Thyroid gland (tissue), 4 donors: ENCODE measurements around the gene MORN1. TPM values are rescaled to one million over a fixed set of nuclear protein-coding genes. Genes with fewer than 3 reads are reported as not detected.

Experiments
- DNase-seq, 2 donors: peaks; one replicate each; pipeline ENCODE4 v3.0.0-alpha.2; 2019
- H3K27ac ChIP-seq, 3 donors: fragments of 200-600 bp; sonication (generic); 1 replicate in 2 of 3; 2 replicates in 1 of 3; pipeline ENCODE4 v1.5.1; 2016 to 2019; ENCODE audit warnings: mild to moderate bottlenecking in 1 of 3, moderate library complexity in 1 of 3
- H3K27me3 ChIP-seq: fragments of 200-600 bp; sonication (generic); one replicate; pipeline ENCODE4 v1.5.1; 2019
- H3K36me3 ChIP-seq, 2 donors: fragments of 200-600 bp; sonication (generic); one replicate each; pipeline ENCODE4 v1.5.1; 2016 to 2019
- H3K4me1 ChIP-seq, 2 donors: fragments of 200-600 bp; sonication (generic); one replicate each; pipeline ENCODE4 v1.5.1; 2017 to 2019
- H3K4me3 ChIP-seq, 3 donors: fragments of 200-600 bp; sonication (generic); replicated peaks in 1 of 3; 1 replicate in 2 of 3; 2 replicates in 1 of 3; pipeline ENCODE4 v1.5.1; 2016; ENCODE audit warnings: mild to moderate bottlenecking in 1 of 3
- H3K9me3 ChIP-seq: fragments of 200-600 bp; sonication (generic); one replicate; pipeline ENCODE4 v1.5.1; 2017
- POLR2A ChIP-seq, 2 donors: fragments of 450-650 bp; IDR thresholded peaks; one replicate each; pipeline ENCODE4 v1.6.1; 2017; ENCODE audit warnings: antibody characterized with exemption in 2 of 2, mild to moderate bottlenecking in 2 of 2, moderate library complexity in 1 of 2
- WGBS, 2 donors: methylation state at CpG; one replicate each; pipeline ENCODE4 v1.1.5; 2017; 5-methylcytosine and 5-hydroxymethylcytosine counted together
- intact Hi-C: fragments of 100-400 bp; cut with DNase I; formaldehyde crosslinking; loops from one replicate; pipeline ENCODE4 v1.15.1; 2023
- total RNA-seq, 4 donors: library from RNA; depleted of rRNA; stranded (reverse); fragments of >200 nt; gene quantifications; one replicate each; pipeline ENCODE4 v1.2.3, GENCODE V29; 2016
- TF ChIP-seq, protein P1 (sequence below), 6 experiments: fragments of 200-600 bp in 3 of 6; fragments of 450-650 bp in 3 of 6; sonication (generic) in 3 of 6; IDR thresholded peaks; one replicate each; pipeline ENCODE4 v1.5.1; 2016 to 2019; ENCODE audit warnings: antibody characterized with exemption in 6 of 6, mild to moderate bottlenecking in 2 of 6, inconsistent platforms in 1 of 6, moderate library complexity in 1 of 6

Gene MORN1
- total RNA-seq, 4 donors from 2014 or later, result 23.3 to 45.3 (median 33.8) TPM

DNA sequence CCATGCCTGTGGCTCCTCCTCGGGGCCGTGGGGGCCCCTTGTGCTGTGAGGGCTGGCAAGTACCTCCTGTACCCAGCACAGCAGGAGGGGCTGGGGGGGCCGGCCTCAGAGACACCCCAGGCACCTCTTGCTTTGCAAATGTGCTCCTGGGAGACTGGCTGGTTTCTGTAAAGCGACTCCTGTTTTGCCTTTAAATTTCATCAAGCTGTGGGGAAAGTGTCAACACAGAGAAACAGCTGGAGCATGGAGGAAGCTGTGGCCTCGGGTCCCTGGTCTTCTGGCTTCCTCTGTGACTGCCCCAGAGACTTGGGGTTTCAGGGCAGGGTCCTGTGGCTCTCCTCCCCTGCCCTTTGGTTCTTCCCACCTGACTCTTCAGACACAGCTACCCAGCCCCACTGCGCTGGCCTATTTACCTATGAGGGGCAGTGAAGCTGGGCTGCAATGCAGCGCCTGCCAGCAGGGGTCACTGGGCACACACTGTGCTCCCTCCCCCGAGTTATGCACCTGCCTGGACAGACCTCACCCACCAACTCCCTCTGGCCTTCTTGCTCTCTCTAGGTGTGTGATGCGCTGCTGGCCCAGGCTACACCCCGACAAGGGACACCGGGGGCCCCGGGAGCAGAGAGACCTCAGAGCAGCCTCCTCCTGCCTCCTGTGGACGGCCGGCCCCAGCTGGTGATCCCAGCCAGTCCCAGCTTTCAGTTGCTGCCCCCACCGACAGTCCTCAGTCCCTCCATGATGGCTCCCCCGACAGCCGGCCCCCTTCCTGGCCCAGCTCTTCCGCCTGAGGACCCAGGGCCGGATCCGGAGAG is 38.6 kb upstream of the MORN1 start:
- H3K27me3 ChIP-seq, result no peaks in the 10 kb centered on the region
- intact Hi-C loops, result loop anchor here (10.0 kb wide), 1 partner anchor 365 kb away; no protein-coding TSS in a partner anchor
- WGBS, 2 donors, result 83 to 90% methylated on average over 9 to 20 of the region's 20 CpGs

DNA sequence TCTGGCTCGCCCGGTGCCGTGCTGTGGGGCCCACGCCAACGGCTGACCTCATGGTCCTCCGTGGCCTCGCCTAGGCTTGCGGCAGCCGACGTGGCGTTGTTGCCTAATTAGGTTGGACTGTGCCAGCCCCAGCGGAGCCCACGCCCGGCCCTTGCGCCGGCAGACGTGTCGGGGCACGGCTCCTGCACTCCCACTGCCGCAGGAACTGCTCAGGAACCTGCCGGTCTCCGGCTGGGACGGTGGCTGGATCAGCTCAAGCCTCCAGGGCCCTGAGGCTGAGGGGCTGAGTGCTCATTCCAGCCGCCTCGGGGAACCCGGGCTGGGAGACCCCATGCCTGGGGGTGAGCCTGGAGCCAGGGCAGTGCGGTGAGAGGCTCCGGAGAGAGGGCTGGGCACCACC is 37.1 kb upstream of the MORN1 start:
- intact Hi-C loops, result loop anchor here (10.0 kb wide), 1 partner anchor 366 kb away; no protein-coding TSS in a partner anchor
- DNase-seq, result no peak
- Histone ChIP-seq H3K27ac (no peak overlapping the region), H3K4me3 (no peak overlapping the region), H3K27me3 (no peaks in the 10 kb centered on the region), H3K4me1 (peaks cover 0 to 10% of the 10 kb centered on the region in 2 donors), H3K9me3 (no peaks in the 10 kb centered on the region), H3K36me3 (no peaks in the 10 kb centered on the region)
- WGBS, 2 donors, result 88 to 91% methylated on average over 12 to 21 of the region's 28 CpGs
- TF ChIP-seq, protein P1, sequence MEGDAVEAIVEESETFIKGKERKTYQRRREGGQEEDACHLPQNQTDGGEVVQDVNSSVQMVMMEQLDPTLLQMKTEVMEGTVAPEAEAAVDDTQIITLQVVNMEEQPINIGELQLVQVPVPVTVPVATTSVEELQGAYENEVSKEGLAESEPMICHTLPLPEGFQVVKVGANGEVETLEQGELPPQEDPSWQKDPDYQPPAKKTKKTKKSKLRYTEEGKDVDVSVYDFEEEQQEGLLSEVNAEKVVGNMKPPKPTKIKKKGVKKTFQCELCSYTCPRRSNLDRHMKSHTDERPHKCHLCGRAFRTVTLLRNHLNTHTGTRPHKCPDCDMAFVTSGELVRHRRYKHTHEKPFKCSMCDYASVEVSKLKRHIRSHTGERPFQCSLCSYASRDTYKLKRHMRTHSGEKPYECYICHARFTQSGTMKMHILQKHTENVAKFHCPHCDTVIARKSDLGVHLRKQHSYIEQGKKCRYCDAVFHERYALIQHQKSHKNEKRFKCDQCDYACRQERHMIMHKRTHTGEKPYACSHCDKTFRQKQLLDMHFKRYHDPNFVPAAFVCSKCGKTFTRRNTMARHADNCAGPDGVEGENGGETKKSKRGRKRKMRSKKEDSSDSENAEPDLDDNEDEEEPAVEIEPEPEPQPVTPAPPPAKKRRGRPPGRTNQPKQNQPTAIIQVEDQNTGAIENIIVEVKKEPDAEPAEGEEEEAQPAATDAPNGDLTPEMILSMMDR (IDR thresholded peaks at IDR 0.05), result no peak
- TF ChIP-seq POLR2A (IDR thresholded peaks at IDR 0.05), result no peak

More for the DNA sequence above, 38.6 kb upstream of the MORN1 start:
- Histone ChIP-seq H3K4me3 (no peak overlapping the region), H3K36me3 (no peaks in the 10 kb centered on the region), H3K4me1 (peaks cover 0 to 10% of the 10 kb centered on the region in 2 donors), H3K9me3 (no peaks in the 10 kb centered on the region), H3K27ac (no peak overlapping the region)
- DNase-seq, result no peak
- no peak for TF ChIP-seq POLR2A (IDR thresholded peaks at IDR 0.05)

DNA sequence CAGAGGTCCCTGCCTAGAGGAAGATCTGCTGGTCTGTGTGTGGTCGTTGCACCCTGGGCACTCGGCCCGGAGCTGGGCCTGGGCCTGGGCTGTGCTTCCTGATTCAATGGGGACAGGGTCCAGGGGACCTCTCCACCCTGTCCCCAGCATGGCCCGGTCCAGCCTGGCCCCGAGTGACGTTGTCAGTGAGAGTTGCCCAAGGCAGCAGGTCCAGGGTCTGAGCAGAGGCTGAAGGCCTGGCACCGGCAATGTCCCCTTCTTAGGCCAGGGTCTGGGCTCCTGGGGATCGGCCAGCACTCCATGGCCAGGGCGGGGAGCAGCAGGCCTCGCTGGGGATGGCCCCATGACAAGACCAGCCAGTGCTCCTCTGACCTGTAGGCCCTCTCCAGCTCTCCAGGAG is 36.6 kb upstream of the MORN1 start:
- intact Hi-C loops, result loop anchor here (10.0 kb wide), 1 partner anchor 367 kb away; no protein-coding TSS in a partner anchor
- TF ChIP-seq, protein P1 (IDR thresholded peaks at IDR 0.05), result no peak
- no peak for TF ChIP-seq POLR2A (IDR thresholded peaks at IDR 0.05)
- H3K9me3 ChIP-seq, result no peaks in the 10 kb centered on the region
- WGBS, 2 donors, result 60% methylated on average over 1 of the region's 10 CpGs; no CpG with 5 or more reads in 1 of the 2 donors
- no peak for DNase-seq
- peaks cover 0 to 9% of the 10 kb centered on the region in 2 donors for H3K4me1 ChIP-seq
- no peak overlapping the region for H3K27ac ChIP-seq
- H3K27me3 ChIP-seq, result no peaks in the 10 kb centered on the region
- H3K4me3 ChIP-seq, result no peak overlapping the region
- H3K36me3 ChIP-seq, result no peaks in the 10 kb centered on the region

DNA sequence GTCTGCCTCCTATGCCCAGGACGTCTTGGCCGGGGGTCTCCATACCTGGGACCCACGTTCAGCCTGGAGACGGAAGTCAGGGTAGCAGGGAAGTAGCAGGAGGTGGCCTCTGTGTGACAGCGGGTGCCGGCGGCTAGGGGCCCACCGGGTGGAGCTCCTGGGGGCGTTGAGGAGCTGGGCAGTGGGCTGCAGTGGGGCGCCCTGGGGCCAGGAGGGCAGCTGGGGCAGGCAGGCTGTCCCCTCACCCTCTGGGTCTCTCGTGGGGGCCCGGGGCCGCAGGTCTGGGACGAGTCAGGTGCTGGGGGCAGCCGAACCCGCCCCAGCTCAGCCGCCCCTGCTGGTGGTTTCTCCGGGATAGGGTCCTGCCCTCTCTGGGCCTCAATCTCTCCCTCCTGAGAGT is 35.7 kb upstream of the MORN1 start:
- WGBS, 2 donors, result 80 to 87% methylated on average over 3 to 4 of the region's 18 CpGs
- Histone ChIP-seq H3K27me3 (no peaks in the 10 kb centered on the region), H3K4me1 (peaks cover 0 to under 1% of the 10 kb centered on the region in 2 donors), H3K4me3 (no peak overlapping the region), H3K9me3 (no peaks in the 10 kb centered on the region), H3K36me3 (no peaks in the 10 kb centered on the region), H3K27ac (no peak overlapping the region)
- DNase-seq, result no peak
- intact Hi-C loops, result loop anchor here (10.0 kb wide), 1 partner anchor 368 kb away; no protein-coding TSS in a partner anchor
- TF ChIP-seq, protein P1 (IDR thresholded peaks at IDR 0.05), result no peak
- no peak for TF ChIP-seq POLR2A (IDR thresholded peaks at IDR 0.05)

DNA sequence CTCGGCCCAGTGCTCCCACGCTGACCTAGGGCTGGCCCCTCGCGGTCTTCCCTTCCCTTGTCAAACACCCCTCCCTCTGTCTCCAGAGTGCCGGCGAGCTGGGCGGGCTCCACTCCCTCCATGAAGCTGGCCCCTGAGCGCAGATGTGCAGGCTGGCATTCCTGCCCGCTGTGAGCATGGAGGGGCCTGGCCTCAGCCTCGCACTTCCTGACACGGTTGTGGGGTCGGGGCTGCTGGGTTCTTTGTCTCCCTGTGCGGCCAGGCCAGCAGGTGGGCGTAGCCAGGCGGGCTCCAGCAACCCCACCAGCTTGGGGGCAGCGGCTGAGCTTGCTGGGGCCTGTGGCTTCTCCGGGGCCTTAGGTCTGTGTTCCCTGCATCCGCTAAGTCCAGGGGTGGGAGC is 35.2 kb upstream of the MORN1 start:
- Histone ChIP-seq H3K36me3 (no peaks in the 10 kb centered on the region), H3K4me3 (no peak overlapping the region), H3K9me3 (no peaks in the 10 kb centered on the region), H3K27ac (no peak overlapping the region), H3K4me1 (no peaks in the 10 kb centered on the region), H3K27me3 (no peaks in the 10 kb centered on the region)
- DNase-seq, result no peak
- TF ChIP-seq, protein P1 (IDR thresholded peaks at IDR 0.05), result no peak
- no peak for TF ChIP-seq POLR2A (IDR thresholded peaks at IDR 0.05)
- 52 to 86% methylated on average over 7 to 18 of the region's 18 CpGs for WGBS, 2 donors
- intact Hi-C loops, result loop anchor here (10.0 kb wide), 1 partner anchor 368 kb away; no protein-coding TSS in a partner anchor
